Thoracic aorta (tissue), 2 donors: ENCODE data around the gene HRC. TPM values are rescaled to one million over a fixed set of nuclear protein-coding genes. Genes with fewer than 3 reads are reported as not detected.

ENCODE experiments used
- ATAC-seq: fragments of 150-250 bp; one replicate; pipeline ENCODE4 v1.8.0; 2017; ENCODE audit warnings: low read depth; ENCODE audit not compliant: insufficient number of reproducible peaks, low FRiP score
- DNase-seq: peaks from one replicate; pipeline ENCODE4 v3.0.0-alpha.2; 2020; ENCODE audit warnings: low spot score
- H3K27ac ChIP-seq, 2 donors: fragments of 200-600 bp; sonication (generic); 1 replicate in 1 of 2; 2 replicates in 1 of 2; pipeline ENCODE4 v1.5.1; 2016; ENCODE audit warnings: mild to moderate bottlenecking in 2 of 2, moderate library complexity in 2 of 2
- H3K27me3 ChIP-seq: fragments of 200-600 bp; sonication (generic); replicated peaks from 2 replicates; pipeline ENCODE4 v1.6.0; 2016; ENCODE audit warnings: mild to moderate bottlenecking; ENCODE audit not compliant: insufficient read depth
- H3K36me3 ChIP-seq: fragments of 200-600 bp; sonication (generic); one replicate; pipeline ENCODE4 v1.5.1; 2016
- H3K4me1 ChIP-seq, 2 donors: fragments of 200-600 bp; sonication (generic); 1 replicate in 1 of 2; 2 replicates in 1 of 2; pipeline versions ENCODE4 v1.5.1 to v1.6.0; 2016; ENCODE audit warnings: low read depth in 2 of 2, mild to moderate bottlenecking in 1 of 2; ENCODE audit not compliant: control insufficient read depth in 1 of 2
- H3K4me3 ChIP-seq: fragments of 200-600 bp; sonication (generic); 2 replicates; pipeline ENCODE4 v1.5.1; 2016; ENCODE audit warnings: mild to moderate bottlenecking
- H3K9me3 ChIP-seq: fragments of 200-600 bp; sonication (generic); 2 replicates; pipeline ENCODE4 v1.5.1; 2016
- CTCF ChIP-seq: fragments of 200-600 bp; sonication (generic); IDR thresholded peaks from one replicate; pipeline ENCODE4 v1.5.1; 2019; ENCODE audit warnings: antibody characterized with exemption
- total RNA-seq, 2 donors: library from RNA; depleted of rRNA; stranded (reverse); fragments of >200 nt; gene quantifications; one replicate each; pipeline versions ENCODE4 v1.1.0 to v1.2.3, GENCODE V29; 2016

Gene HRC
- total RNA-seq, 2 donors from 2014 or later, result 2.2 to 6.5 TPM

- no peaks in the 10 kb centered on the region for H3K9me3 ChIP-seq
- no peak overlapping the region for H3K4me3 ChIP-seq
- H3K36me3 ChIP-seq, result no peaks in the 10 kb centered on the region
- H3K4me1 ChIP-seq, result peaks cover 16 to 44% of the 10 kb centered on the region in 2 donors
- no peak for TF ChIP-seq CTCF
- DNase-seq (no peak), ATAC-seq (no peak)
- no peaks in the 10 kb centered on the region for H3K27me3 ChIP-seq
- H3K27ac ChIP-seq, result no peak overlapping the region
Observed at GRCh38 chr19:49160450-49161189, 5.4 kb upstream of the HRC start.

GRCh38 chr19:49157445-49158224 is 2.4 kb upstream of the HRC start, which contains the start of gene TRPM4:
TSS of gene TRPM4 (plus strand) at chr19:49157792. CDS start at chr19:49157867, 75 bp downstream.
- ATAC-seq (peak; percentile 81), DNase-seq (peak; percentile 63)
- Histone ChIP-seq H3K4me1 (peaks cover 6 to 33% of the 10 kb centered on the region in 2 donors), H3K27ac (peak within 1 kb of the TSS; percentile 79 to 83), H3K4me3 (peak within 1 kb of the TSS; percentile 91), H3K9me3 (no peaks in the 10 kb centered on the region), H3K36me3 (no peaks in the 10 kb centered on the region), H3K27me3 (no peaks in the 10 kb centered on the region)
- TF ChIP-seq CTCF, result no peak

GRCh38 chr19:49155820-49156346 is 687 bp upstream of the HRC start:
- no peak for DNase-seq
- Histone ChIP-seq H3K4me1 (peaks cover 12 to 41% of the 10 kb centered on the region in 2 donors), H3K27ac (peak overlapping the region; percentile 36 to 67), H3K9me3 (no peaks in the 10 kb centered on the region), H3K27me3 (no peaks in the 10 kb centered on the region), H3K36me3 (no peaks in the 10 kb centered on the region), H3K4me3 (no peak overlapping the region)
- no peak for ATAC-seq
- TF ChIP-seq CTCF, result no peak

- TF ChIP-seq CTCF, result no peak
- Histone ChIP-seq H3K4me3 (no peak overlapping the region), H3K9me3 (no peaks in the 10 kb centered on the region), H3K36me3 (no peaks in the 10 kb centered on the region), H3K4me1 (peaks cover 16 to 34% of the 10 kb centered on the region in 2 donors), H3K27ac (peak overlapping the region; percentile 27 to 67), H3K27me3 (no peaks in the 10 kb centered on the region)
- ATAC-seq, result no peak
- DNase-seq, result no peak
Observed at GRCh38 chr19:49154279-49154678, 917 bp downstream of the HRC start.
